Adrenal gland (tissue), 12 donors: Measurements from ENCODE around the gene SYT14. TPM values are rescaled to one million over a fixed set of nuclear protein-coding genes. Genes with fewer than 3 reads are reported as not detected.

Experiments
- DNase-seq, 7 donors: peaks; one replicate each; pipeline ENCODE4 v3.0.0-alpha.2; 2019 to 2020
- H3K27ac ChIP-seq, 5 donors: fragments of 200-600 bp; sonication (generic) in 4 of 5; 1 replicate in 3 of 5; 2 replicates in 2 of 5; pipeline versions ENCODE4 v1.5.1 to v1.8.0; 2016 to 2020; ENCODE audit warnings: mild to moderate bottlenecking in 1 of 5
- H3K27me3 ChIP-seq: fragments of 200-600 bp; 2 replicates; pipeline ENCODE4 v1.8.0; 2021
- H3K36me3 ChIP-seq, 2 donors: fragments of 200-600 bp; replicated peaks in 1 of 2; 1 replicate in 1 of 2; 2 replicates in 1 of 2; pipeline versions ENCODE4 v1.5.1 to v1.8.0; 2018 to 2022
- H3K4me1 ChIP-seq, 2 donors: fragments of 200-600 bp; replicated peaks in 1 of 2; 1 replicate in 1 of 2; 2 replicates in 1 of 2; pipeline versions ENCODE4 v1.5.1 to v1.8.0; 2018 to 2021
- H3K4me3 ChIP-seq, 4 donors: fragments of 200-600 bp; sonication (generic) in 3 of 4; one replicate each; pipeline ENCODE4 v1.5.1; 2016 to 2018
- H3K9me3 ChIP-seq, 3 donors: fragments of 200-600 bp; sonication (generic) in 1 of 3; replicated peaks in 1 of 3; 1 replicate in 2 of 3; 2 replicates in 1 of 3; pipeline versions ENCODE4 v1.5.1 to v1.8.0; 2016 to 2021
- POLR2A ChIP-seq, 2 donors: fragments of 450-650 bp; IDR thresholded peaks; one replicate each; pipeline ENCODE4 v1.6.1; 2017; ENCODE audit warnings: antibody characterized with exemption in 2 of 2, mild to moderate bottlenecking in 2 of 2, moderate library complexity in 1 of 2
- WGBS, 4 donors: extraction: QIAGEN DNeasy Blood & Tissue Kit in 2 of 4; methylation state at CpG; one replicate each; pipeline versions ENCODE4 v1.1.5 to v1.1.7; 2013 to 2017; 5-methylcytosine and 5-hydroxymethylcytosine counted together
- intact Hi-C, 2 donors: fragments of 100-400 bp; cut with DNase I; formaldehyde crosslinking; loops; one replicate each; pipeline versions ENCODE4 v1.14.1 to v1.15.0; 2022 to 2023
- polyA plus RNA-seq, 3 donors: library from polyadenylated mRNA; stranded (reverse); fragments of 200-250 nt in 2 of 3; fragments of 350-450 nt in 1 of 3; fragmentation: Illumina TruSeq in 1 of 3; extraction: RNeasy Lipid Tissue Mini Kit (QIAGEN cat#74804) in 1 of 3; gene quantifications; one replicate each; pipeline ENCODE4 v1.2.3, GENCODE V29; 2013 to 2014
- total RNA-seq, 9 donors: library from RNA; depleted of rRNA in 4 of 9; stranded (reverse); fragments of >200 nt in 4 of 9; fragments of 120-200 nt in 1 of 9; fragmentation: NEBNext Ultra II Directional in 1 of 9; extraction: Animal tissue kit (Norgen Biotek cat#: 25700) in 1 of 9; gene quantifications; one replicate each; pipeline versions ENCODE4 v1.1.0 to v1.2.4, GENCODE V29; 2013 to 2023
- TF ChIP-seq, protein P1 (sequence below), 6 experiments: fragments of 450-650 bp in 4 of 6; fragments of 200-600 bp in 2 of 6; sonication (generic) in 1 of 6; IDR thresholded peaks; 1 replicate in 5 of 6; 2 replicates in 1 of 6; pipeline versions ENCODE4 v1.5.1 to v1.8.0; 2016 to 2021; ENCODE audit warnings: antibody characterized with exemption in 6 of 6, mild to moderate bottlenecking in 2 of 6, moderate library complexity in 1 of 6
- donor health status: healthy with polysubstance abuse.
- donor health status: Bipolar disorder and iron deficiency.
- donor health status: DM: yes; HTN: yes; CAD: no.
- donor health status: DM: no; HTN: no; CAD: no.
- donor health status: DM: no; HTN: no; CAD: no.
- donor health status: DM: yes; HTN: yes; CAD: no.

Gene SYT14
- total and polyA plus RNA-seq, 12 donors, result 0.57 to 8.1 (median 3.5) TPM

DNA sequence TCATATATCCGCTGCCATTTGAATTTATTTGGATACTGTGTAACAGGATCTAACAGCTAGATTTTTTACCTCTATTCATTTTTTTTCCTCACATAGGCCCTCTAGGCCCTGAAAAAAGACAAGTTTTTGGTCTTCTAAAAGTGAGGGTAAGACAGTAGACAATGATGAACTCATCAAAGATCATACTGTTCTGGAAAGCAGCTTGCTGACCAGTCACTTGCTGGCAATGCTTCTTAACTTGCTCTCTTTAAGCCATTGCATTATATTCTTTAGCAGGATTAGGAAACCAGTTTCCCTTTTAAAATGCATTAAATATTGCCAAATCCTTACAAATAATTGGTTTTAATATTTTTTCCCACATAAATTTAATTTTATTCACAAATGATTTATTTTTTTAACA lies 65.5 kb downstream of the SYT14 start:
- no peaks in the 10 kb centered on the region for H3K4me1 ChIP-seq
- H3K27me3 ChIP-seq, result no peaks in the 10 kb centered on the region
- DNase-seq, result no peak
- no peak overlapping the region for H3K4me3 ChIP-seq
- no peak for TF ChIP-seq POLR2A (IDR thresholded peaks at IDR 0.05)
- TF ChIP-seq, protein P1, sequence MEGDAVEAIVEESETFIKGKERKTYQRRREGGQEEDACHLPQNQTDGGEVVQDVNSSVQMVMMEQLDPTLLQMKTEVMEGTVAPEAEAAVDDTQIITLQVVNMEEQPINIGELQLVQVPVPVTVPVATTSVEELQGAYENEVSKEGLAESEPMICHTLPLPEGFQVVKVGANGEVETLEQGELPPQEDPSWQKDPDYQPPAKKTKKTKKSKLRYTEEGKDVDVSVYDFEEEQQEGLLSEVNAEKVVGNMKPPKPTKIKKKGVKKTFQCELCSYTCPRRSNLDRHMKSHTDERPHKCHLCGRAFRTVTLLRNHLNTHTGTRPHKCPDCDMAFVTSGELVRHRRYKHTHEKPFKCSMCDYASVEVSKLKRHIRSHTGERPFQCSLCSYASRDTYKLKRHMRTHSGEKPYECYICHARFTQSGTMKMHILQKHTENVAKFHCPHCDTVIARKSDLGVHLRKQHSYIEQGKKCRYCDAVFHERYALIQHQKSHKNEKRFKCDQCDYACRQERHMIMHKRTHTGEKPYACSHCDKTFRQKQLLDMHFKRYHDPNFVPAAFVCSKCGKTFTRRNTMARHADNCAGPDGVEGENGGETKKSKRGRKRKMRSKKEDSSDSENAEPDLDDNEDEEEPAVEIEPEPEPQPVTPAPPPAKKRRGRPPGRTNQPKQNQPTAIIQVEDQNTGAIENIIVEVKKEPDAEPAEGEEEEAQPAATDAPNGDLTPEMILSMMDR (IDR thresholded peaks at IDR 0.05), result no peak
- H3K9me3 ChIP-seq, result no peaks in the 10 kb centered on the region
- 92 to 98% (median 96%) methylated on average over 1 of the region's 1 CpG for WGBS, 4 donors
- intact Hi-C loops, result no loop called here
- no peak overlapping the region for H3K27ac ChIP-seq
- H3K36me3 ChIP-seq, result no peaks in the 10 kb centered on the region

DNA sequence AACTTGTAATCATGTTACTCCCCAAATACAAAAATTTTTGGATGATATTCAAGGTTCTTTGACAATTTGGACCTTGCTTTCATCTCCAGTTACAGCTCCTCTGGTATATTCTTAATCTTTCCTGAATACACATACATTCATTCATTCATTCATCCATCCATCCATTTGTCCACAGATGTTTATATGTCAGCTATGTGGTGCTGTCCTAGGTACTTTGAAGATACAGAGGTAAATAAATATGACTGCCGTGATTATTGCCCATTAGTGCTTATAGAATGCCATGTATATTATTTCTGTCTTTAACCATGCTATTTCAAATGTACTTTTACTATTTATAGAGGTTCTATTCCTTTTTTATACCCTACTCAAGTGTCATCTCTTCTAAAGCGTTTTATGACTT lies 72.1 kb downstream of the SYT14 start:
- TF ChIP-seq, protein P1 (IDR thresholded peaks at IDR 0.05), result no peak
- no peak for TF ChIP-seq POLR2A (IDR thresholded peaks at IDR 0.05)
- H3K4me1 ChIP-seq, result no peaks in the 10 kb centered on the region
- no peak for DNase-seq
- 84 to 96% (median 87%) methylated on average over 2 of the region's 2 CpGs for WGBS, 4 donors
- no peak overlapping the region for H3K27ac ChIP-seq
- H3K4me3 ChIP-seq, result no peak overlapping the region
- intact Hi-C loops, result no loop called here
- H3K9me3 ChIP-seq, result no peaks in the 10 kb centered on the region
- H3K27me3 ChIP-seq, result no peaks in the 10 kb centered on the region
- H3K36me3 ChIP-seq, result no peaks in the 10 kb centered on the region

DNA sequence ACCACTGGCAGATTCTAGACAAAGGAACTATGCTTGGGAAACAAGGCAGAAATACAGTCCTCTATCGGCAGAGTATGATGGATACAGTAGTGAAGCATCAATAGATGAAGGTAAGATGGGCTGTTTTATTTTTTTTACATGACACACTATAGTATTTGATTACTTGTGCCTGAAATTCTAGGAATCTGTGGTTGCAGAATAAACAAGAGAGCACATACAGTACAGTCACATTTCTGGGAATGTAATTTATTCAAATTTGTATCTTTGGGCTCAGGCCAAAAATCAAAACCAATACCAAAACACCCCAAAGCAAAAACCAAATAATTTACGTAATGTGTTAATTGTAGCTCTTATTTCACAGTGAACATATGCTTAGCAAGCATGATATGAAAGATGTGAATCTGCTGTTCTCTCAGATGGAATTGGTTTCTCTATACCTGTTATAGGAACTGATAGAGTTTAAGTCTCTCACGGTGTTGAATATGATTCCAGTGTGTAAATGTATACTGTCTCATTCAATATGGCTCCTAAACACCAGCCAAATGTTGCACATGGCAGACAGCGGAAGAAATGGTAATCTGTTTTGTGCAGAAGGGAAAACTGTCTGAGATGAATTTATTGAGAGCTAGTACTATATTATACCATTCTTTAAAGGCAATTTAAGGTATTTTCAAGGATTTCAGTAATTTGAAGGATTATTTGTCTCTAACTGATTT lies 83.3 kb downstream of the SYT14 start:
- no peak for DNase-seq
- Histone ChIP-seq H3K27ac (no peak overlapping the region), H3K36me3 (no peaks in the 10 kb centered on the region), H3K27me3 (no peaks in the 10 kb centered on the region), H3K9me3 (no peaks in the 10 kb centered on the region), H3K4me1 (no peaks in the 10 kb centered on the region), H3K4me3 (no peak overlapping the region)
- no peak for TF ChIP-seq POLR2A (IDR thresholded peaks at IDR 0.05)
- TF ChIP-seq, protein P1 (IDR thresholded peaks at IDR 0.05), result no peak
- intact Hi-C loops, result no loop called here
- WGBS, 4 donors, result 88 to 93% (median 91%) methylated on average over 4 of the region's 4 CpGs

DNA sequence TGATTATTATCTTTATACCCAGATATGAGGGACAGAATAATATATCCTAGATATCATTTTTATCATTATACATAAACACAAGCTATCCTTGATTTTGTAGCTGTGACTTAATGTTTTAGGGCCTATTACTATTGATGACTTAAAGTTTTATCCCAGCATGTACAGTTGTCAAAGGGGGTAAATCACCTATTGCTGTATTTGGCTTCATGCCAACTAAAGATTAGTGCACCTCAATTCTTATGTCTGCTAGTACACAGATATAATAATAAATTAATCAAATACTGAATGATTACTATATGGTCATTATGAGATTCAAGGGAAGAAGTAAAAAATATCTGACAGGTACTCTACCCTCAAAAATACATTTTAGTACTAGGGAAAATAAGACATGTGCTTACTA lies 84.0 kb downstream of the SYT14 start:
- no peak for DNase-seq
- no peak for TF ChIP-seq POLR2A (IDR thresholded peaks at IDR 0.05)
- TF ChIP-seq, protein P1 (IDR thresholded peaks at IDR 0.05), result no peak

More for the DNA sequence above, 84.0 kb downstream of the SYT14 start:
- H3K4me1 ChIP-seq, result no peaks in the 10 kb centered on the region
- H3K4me3 ChIP-seq, result no peak overlapping the region
- intact Hi-C loops, result no loop called here
- no peaks in the 10 kb centered on the region for H3K36me3 ChIP-seq
- H3K27me3 ChIP-seq, result no peaks in the 10 kb centered on the region
- no peaks in the 10 kb centered on the region for H3K9me3 ChIP-seq
- no peak overlapping the region for H3K27ac ChIP-seq
